Stimulated activated CD4-positive, alpha-beta T cell treated with anti-CD3 and anti-CD28 coated beads, Interleukin-1b, Interleukin-23, amount 100 ng/mL, for 4 hours (primary cell): ENCODE data around the gene GKN2.

Experiments used
- DNase-seq, 2 donors: peaks; one replicate each; pipeline ENCODE4 v3.0.0-alpha.2; 2020; ENCODE audit warnings: low read depth in 2 of 2

Gene GKN2

GRCh38 chr2:68952887-68953521 lies at the start of gene GKN2:
GKN2 (minus strand) TSS chr2:68952893; CDS start chr2:68952861, 32 bp downstream.
- no peak for DNase-seq

- DNase-seq, result no peak
These were observed 49.2 kb upstream of the GKN2 start for GRCh38 chr2:69001879-69002278.

GRCh38 chr2:68997401-68997800 lies 44.7 kb upstream of the GKN2 start:
- no peak for DNase-seq

GRCh38 chr2:68995916-68996315 lies 43.2 kb upstream of the GKN2 start:
- DNase-seq, result no peak

- no peak for DNase-seq
These were observed 42.2 kb upstream of the GKN2 start for GRCh38 chr2:68994864-68995263.

- no peak for DNase-seq
These were observed 41.0 kb upstream of the GKN2 start for GRCh38 chr2:68993660-68994059.

GRCh38 chr2:68992933-68993332 lies 40.2 kb upstream of the GKN2 start:
- no peak for DNase-seq

GRCh38 chr2:68992341-68992740 lies 39.6 kb upstream of the GKN2 start:
- no peak for DNase-seq

GRCh38 chr2:68989035-68989434 lies 36.3 kb upstream of the GKN2 start:
- DNase-seq, result no peak

- DNase-seq, result no peak
These were observed 34.4 kb upstream of the GKN2 start for GRCh38 chr2:68987021-68987503.

- DNase-seq, result no peak
These were observed 28.3 kb upstream of the GKN2 start for GRCh38 chr2:68980956-68981355.

GRCh38 chr2:68978098-68978497 lies 25.4 kb upstream of the GKN2 start:
- DNase-seq, result no peak

- no peak for DNase-seq
These were observed 24.8 kb upstream of the GKN2 start for GRCh38 chr2:68977453-68977852.

GRCh38 chr2:68975844-68976243 lies 23.2 kb upstream of the GKN2 start:
- no peak for DNase-seq

GRCh38 chr2:68974946-68975665 lies 22.4 kb upstream of the GKN2 start:
- DNase-seq, result no peak

- no peak for DNase-seq
These were observed 21.6 kb upstream of the GKN2 start, which contains the start of gene GKN1 for GRCh38 chr2:68974251-68974650. GKN1 (plus strand) TSS chr2:68974636; CDS start chr2:68974678, 42 bp downstream.

GRCh38 chr2:68971591-68972231 lies 19.0 kb upstream of the GKN2 start:
- DNase-seq, result no peak

- no peak for DNase-seq
These were observed 18.0 kb upstream of the GKN2 start for GRCh38 chr2:68970566-68971265.

GRCh38 chr2:68969736-68970490 lies 17.2 kb upstream of the GKN2 start:
- DNase-seq, result no peak

GRCh38 chr2:68968221-68968620 lies 15.5 kb upstream of the GKN2 start:
- no peak for DNase-seq

- no peak for DNase-seq
These were observed 11.6 kb upstream of the GKN2 start for GRCh38 chr2:68964282-68964681.
